Caco-2 (cell line): Measurements from ENCODE around the gene SERINC5. TPM values are rescaled to one million over a fixed set of nuclear protein-coding genes. Genes with fewer than 3 reads are reported as not detected.

Experiments
- BruUV-seq: library from RNA; stranded (reverse); fragments of 400-500 nt; replicated peaks from 2 replicates; lab custom pipeline; 2021; lab: Mats Ljungman, UMichigan
- CTCF ChIA-PET: fragments of 300-600 bp; sonication (Branson Sonifier 250); formaldehyde crosslinking; loops from one replicate; lab custom pipeline; 2022; ENCODE audit warnings: antibody characterized with exemption; lab: Charles Lee
- POLR2A ChIA-PET: fragments of 300-600 bp; sonication (Branson Sonifier 250); formaldehyde crosslinking; loops from one replicate; lab custom pipeline; 2022; ENCODE audit warnings: antibody characterized with exemption; lab: Charles Lee
- DNase-seq, 2 experiments: peaks; one replicate each; pipeline versions ENCODE4 v3.0.0 to v3.0.0-alpha.2; 2020 to 2022
- H3K27me3 ChIP-seq: replicated peaks from 2 replicates; pipeline ENCODE4 v1.6.0; 2011; ENCODE audit warnings: low read length; ENCODE audit not compliant: control insufficient read depth, insufficient read depth
- H3K36me3 ChIP-seq: 2 replicates; pipeline ENCODE4 v1.5.1; 2011; ENCODE audit warnings: low read length; ENCODE audit not compliant: control insufficient read depth, insufficient read depth
- H3K4me1 ChIP-seq: fragments of 250-450 bp; sonication (Bioruptor Pico); 2 replicates; pipeline ENCODE4 v1.5.1; 2020; ENCODE audit warnings: mild to moderate bottlenecking
- H3K4me3 ChIP-seq: 2 replicates; pipeline ENCODE4 v1.5.1; 2011; ENCODE audit warnings: low read depth, mild to moderate bottlenecking, control low read depth, low read length
- H3K9me3 ChIP-seq: fragments of 250-450 bp; sonication (Bioruptor Pico); 2 replicates; pipeline ENCODE4 v1.5.1; 2020; ENCODE audit warnings: mild to moderate bottlenecking, moderate library complexity
- H3K27ac Mint-ChIP-seq: one replicate; pipeline ENCODE4 v1.8.0; 2022; ENCODE audit warnings: mixed read lengths; ENCODE audit not compliant: unreplicated experiment
- H3K27me3 Mint-ChIP-seq: one replicate; pipeline ENCODE4 v1.8.0; 2022; ENCODE audit warnings: mixed read lengths; ENCODE audit not compliant: insufficient read depth, unreplicated experiment
- H3K36me3 Mint-ChIP-seq: one replicate; pipeline ENCODE4 v1.8.0; 2022; ENCODE audit warnings: mild to moderate bottlenecking, mixed read lengths; ENCODE audit not compliant: insufficient read depth, unreplicated experiment
- H3K4me1 Mint-ChIP-seq: one replicate; pipeline ENCODE4 v1.8.0; 2022; ENCODE audit warnings: low read depth, mixed read lengths; ENCODE audit not compliant: unreplicated experiment
- H3K4me3 Mint-ChIP-seq: one replicate; pipeline ENCODE4 v1.8.0; 2022; ENCODE audit warnings: mild to moderate bottlenecking, moderate library complexity, mixed read lengths; ENCODE audit not compliant: unreplicated experiment
- H3K9me3 Mint-ChIP-seq: one replicate; pipeline ENCODE4 v1.8.0; 2022; ENCODE audit warnings: mixed read lengths; ENCODE audit not compliant: unreplicated experiment
- CTCF ChIP-seq, 2 experiments: fragments of 200-600 bp in 1 of 2; IDR thresholded peaks; 1 replicate in 1 of 2; 2 replicates in 1 of 2; pipeline versions ENCODE4 v1.5.1 to v1.8.0; 2011 to 2022; ENCODE audit warnings: antibody characterized with exemption in 1 of 2, control low read depth in 1 of 2, inconsistent platforms in 1 of 2, low read depth in 1 of 2, low read length in 1 of 2, mild to moderate bottlenecking in 1 of 2, moderate library complexity in 1 of 2; ENCODE audit not compliant: insufficient read depth in 1 of 2, severe bottlenecking in 1 of 2, unreplicated experiment in 1 of 2
- intact Hi-C: fragments of 100-400 bp; cut with micrococcal nuclease; formaldehyde crosslinking; loops from one replicate; pipeline ENCODE4 v1.10.0; 2022; ENCODE audit not compliant: unreplicated experiment
- total RNA-seq: library from RNA; stranded (reverse); gene quantifications from 2 replicates; pipeline ENCODE4 v1.2.3, GENCODE V29; 2022

SERINC5 gene
- total RNA-seq, 1 experiment from 2014 or later = 225 TPM

- no peaks in the 10 kb centered on the region for H3K9me3 ChIP-seq
- H3K36me3 ChIP-seq = no peaks in the 10 kb centered on the region
- no peak overlapping the region for H3K27ac Mint-ChIP-seq
- intact Hi-C loops = no loop called here
- TF ChIP-seq CTCF (IDR thresholded peaks at IDR 0.05; ENCODE audit: insufficient read depth in 1 of 2, low read depth in 1 of 2, low read length in 1 of 2, severe bottlenecking in 1 of 2, unreplicated experiment in 1 of 2) = no peak
- no peaks in the 10 kb centered on the region for H3K4me1 Mint-ChIP-seq
- CTCF ChIA-PET = no interaction called here
- H3K4me1 ChIP-seq = no peaks in the 10 kb centered on the region
- no peaks in the 10 kb centered on the region for H3K27me3 Mint-ChIP-seq
- H3K36me3 Mint-ChIP-seq = no peaks in the 10 kb centered on the region
- no peak overlapping the region for H3K4me3 ChIP-seq
- BruUV-seq = no TSS peak
- H3K27me3 ChIP-seq = no peaks in the 10 kb centered on the region
- POLR2A ChIA-PET = no interaction called here
- no peak for DNase-seq
- no peak overlapping the region for H3K4me3 Mint-ChIP-seq
- H3K9me3 Mint-ChIP-seq = no peaks in the 10 kb centered on the region
Observed at GRCh38 chr5:80300125-80300524, 44.3 kb upstream of the SERINC5 start.

GRCh38 chr5:80299601-80300000 lies 43.8 kb upstream of the SERINC5 start:
- intact Hi-C loops = no loop called here
- DNase-seq = no peak

GRCh38 chr5:80296121-80296520 lies 40.3 kb upstream of the SERINC5 start:
- Mint-ChIP-seq H3K36me3 (no peaks in the 10 kb centered on the region), H3K4me1 (no peaks in the 10 kb centered on the region), H3K9me3 (no peaks in the 10 kb centered on the region), H3K4me3 (no peak overlapping the region), H3K27me3 (no peaks in the 10 kb centered on the region), H3K27ac (no peak overlapping the region)
- no peak overlapping the region for H3K4me3 ChIP-seq
- no peaks in the 10 kb centered on the region for H3K36me3 ChIP-seq
- H3K27me3 ChIP-seq = no peaks in the 10 kb centered on the region
- intact Hi-C loops = no loop called here
- H3K4me1 ChIP-seq = no peaks in the 10 kb centered on the region
- no peak for DNase-seq
- ChIA-PET POLR2A (no interaction called here), CTCF (no interaction called here)
- H3K9me3 ChIP-seq = no peaks in the 10 kb centered on the region
- BruUV-seq = no TSS peak
- no peak for TF ChIP-seq CTCF (IDR thresholded peaks at IDR 0.05; ENCODE audit: insufficient read depth in 1 of 2, low read depth in 1 of 2, low read length in 1 of 2, severe bottlenecking in 1 of 2, unreplicated experiment in 1 of 2)

More at GRCh38 chr5:80299601-80300000, 43.8 kb upstream of the SERINC5 start:
- no peaks in the 10 kb centered on the region for H3K9me3 Mint-ChIP-seq
- Histone ChIP-seq H3K9me3 (no peaks in the 10 kb centered on the region), H3K36me3 (no peaks in the 10 kb centered on the region), H3K4me3 (no peak overlapping the region), H3K27me3 (no peaks in the 10 kb centered on the region), H3K4me1 (no peaks in the 10 kb centered on the region)
- CTCF ChIA-PET = no interaction called here
- TF ChIP-seq CTCF (IDR thresholded peaks at IDR 0.05; ENCODE audit: insufficient read depth in 1 of 2, low read depth in 1 of 2, low read length in 1 of 2, severe bottlenecking in 1 of 2, unreplicated experiment in 1 of 2) = no peak
- H3K27ac Mint-ChIP-seq = no peak overlapping the region
- H3K4me3 Mint-ChIP-seq = no peak overlapping the region
- no peaks in the 10 kb centered on the region for H3K27me3 Mint-ChIP-seq
- no TSS peak for BruUV-seq
- POLR2A ChIA-PET = no interaction called here
- H3K36me3 Mint-ChIP-seq = no peaks in the 10 kb centered on the region
- no peaks in the 10 kb centered on the region for H3K4me1 Mint-ChIP-seq
